Measurements from ENCODE around the gene CLEC20A. TPM values are rescaled to one million over a fixed set of nuclear protein-coding genes. Genes with fewer than 3 reads are reported as not detected.

Gene CLEC20A
- total RNA-seq, 2 donors from 2014 or later, result not detected

DNA sequence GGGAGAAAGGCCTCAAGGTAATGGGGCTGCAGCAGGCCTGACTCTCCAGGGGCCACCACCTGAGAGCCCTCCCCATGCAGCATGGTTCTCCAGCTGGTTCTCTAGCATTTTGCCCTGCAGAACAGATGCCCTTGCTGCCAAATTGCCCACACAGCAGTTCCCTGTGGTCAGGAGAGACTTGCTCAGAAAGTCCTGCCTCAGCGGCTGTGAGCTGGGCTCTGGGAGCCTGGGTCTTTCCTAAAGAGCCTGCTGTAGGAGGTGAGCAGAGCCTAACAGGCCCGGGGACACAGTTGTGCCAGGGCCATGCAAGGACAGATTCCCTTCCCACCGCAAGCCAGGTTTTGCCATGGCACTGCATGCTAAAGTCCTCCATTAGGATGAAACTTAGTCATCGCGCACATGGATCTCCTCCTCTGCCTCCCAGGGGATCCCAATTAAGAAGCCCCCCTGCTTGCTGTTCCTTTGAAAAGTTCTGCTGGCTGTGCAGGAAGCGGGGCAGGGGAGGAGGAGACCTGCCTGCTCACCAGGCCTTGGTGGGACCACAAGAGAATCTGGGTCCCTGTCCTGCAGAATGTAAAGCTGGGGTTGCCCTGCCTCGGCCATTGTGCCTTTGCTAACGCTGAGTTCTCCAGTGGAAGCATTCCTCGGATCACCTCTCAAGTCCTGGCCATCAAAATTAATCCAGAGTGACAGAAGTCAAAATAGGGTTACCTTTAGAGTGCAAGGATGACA lies 37.5 kb upstream of the CLEC20A start:
- Mint-ChIP-seq H3K27me3 (peaks cover 3% of the 10 kb centered on the region), H3K27ac (no peak overlapping the region), H3K4me3 (no peak overlapping the region), H3K9me3 (no peaks in the 10 kb centered on the region), H3K4me1 (peaks cover 4% of the 10 kb centered on the region), H3K36me3 (ENCODE audit: low read depth) (no peaks in the 10 kb centered on the region)
- no peak for ATAC-seq (replicated peaks)

GRCh38 chr1:178533121-178533946 lies 36.6 kb upstream of the CLEC20A start:
- Mint-ChIP-seq H3K4me1 (peaks cover 4% of the 10 kb centered on the region), H3K4me3 (no peak overlapping the region), H3K27me3 (peaks cover 3% of the 10 kb centered on the region), H3K27ac (no peak overlapping the region), H3K36me3 (ENCODE audit: low read depth) (no peaks in the 10 kb centered on the region), H3K9me3 (no peaks in the 10 kb centered on the region)
- ATAC-seq (replicated peaks), result no peak

- H3K27me3 Mint-ChIP-seq, result peaks cover 3% of the 10 kb centered on the region
- ATAC-seq (replicated peaks), result peak; percentile 86
Observed at GRCh38 chr1:178532392-178532791, 35.6 kb upstream of the CLEC20A start.

GRCh38 chr1:178531887-178532286 lies 35.1 kb upstream of the CLEC20A start:
- no peaks in the 10 kb centered on the region for H3K9me3 Mint-ChIP-seq
- no peak overlapping the region for H3K4me3 Mint-ChIP-seq
- peaks cover 4% of the 10 kb centered on the region for H3K4me1 Mint-ChIP-seq
- H3K27me3 Mint-ChIP-seq, result peaks cover 3% of the 10 kb centered on the region
- ATAC-seq (replicated peaks), result no peak
- H3K27ac Mint-ChIP-seq, result no peak overlapping the region
- no peaks in the 10 kb centered on the region for H3K36me3 Mint-ChIP-seq (ENCODE audit: low read depth)

More at GRCh38 chr1:178532392-178532791, 35.6 kb upstream of the CLEC20A start:
- Mint-ChIP-seq H3K9me3 (no peaks in the 10 kb centered on the region), H3K4me1 (peaks cover 4% of the 10 kb centered on the region), H3K4me3 (no peak overlapping the region), H3K36me3 (ENCODE audit: low read depth) (no peaks in the 10 kb centered on the region), H3K27ac (no peak overlapping the region)

DNA sequence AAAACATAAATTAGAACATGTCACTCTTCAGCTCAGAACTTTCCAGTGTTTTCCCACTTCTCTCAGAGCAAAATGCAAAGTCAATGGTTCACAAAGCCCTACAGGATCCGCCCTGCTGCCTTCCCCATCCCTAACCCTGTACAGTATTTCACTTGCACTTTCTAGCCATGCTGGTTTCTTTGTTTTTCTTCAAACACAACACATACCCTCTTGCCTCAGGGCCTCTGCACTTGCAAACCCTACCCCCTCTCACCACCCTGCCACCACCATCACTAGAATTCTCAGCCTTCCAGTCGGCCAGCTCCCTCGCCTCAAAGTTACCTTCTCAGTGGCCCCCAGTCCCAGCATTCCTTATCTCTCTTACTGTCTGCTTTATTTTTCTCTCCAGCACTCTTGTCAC lies 33.7 kb upstream of the CLEC20A start:
- ATAC-seq (replicated peaks), result no peak
- Mint-ChIP-seq H3K27ac (no peak overlapping the region), H3K9me3 (no peaks in the 10 kb centered on the region), H3K4me3 (no peak overlapping the region), H3K36me3 (ENCODE audit: low read depth) (no peaks in the 10 kb centered on the region), H3K4me1 (peaks cover 4% of the 10 kb centered on the region), H3K27me3 (peaks cover 3% of the 10 kb centered on the region)

DNA sequence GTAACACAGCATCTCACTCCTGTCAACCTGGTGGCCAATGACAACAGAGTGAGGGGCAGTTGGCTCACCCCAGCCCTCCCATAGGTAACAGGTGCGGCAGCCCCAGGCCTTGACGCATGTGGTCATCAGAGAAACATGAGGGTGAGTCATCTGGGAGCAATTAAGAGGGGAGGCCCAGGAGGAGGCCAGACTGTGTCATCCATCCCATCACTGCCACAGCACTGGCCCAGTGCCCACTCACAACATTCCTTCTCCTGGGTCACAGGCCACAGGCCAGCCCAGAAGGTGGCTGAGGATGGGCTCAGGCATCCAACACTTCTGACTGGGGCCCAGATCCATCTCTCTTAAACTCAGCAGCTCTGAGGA lies 33.3 kb upstream of the CLEC20A start:
- peaks cover 4% of the 10 kb centered on the region for H3K4me1 Mint-ChIP-seq
- no peaks in the 10 kb centered on the region for H3K36me3 Mint-ChIP-seq (ENCODE audit: low read depth)
- no peak for ATAC-seq (replicated peaks)
- H3K27me3 Mint-ChIP-seq, result peaks cover 3% of the 10 kb centered on the region
- no peaks in the 10 kb centered on the region for H3K9me3 Mint-ChIP-seq
- H3K27ac Mint-ChIP-seq, result no peak overlapping the region
- no peak overlapping the region for H3K4me3 Mint-ChIP-seq

DNA sequence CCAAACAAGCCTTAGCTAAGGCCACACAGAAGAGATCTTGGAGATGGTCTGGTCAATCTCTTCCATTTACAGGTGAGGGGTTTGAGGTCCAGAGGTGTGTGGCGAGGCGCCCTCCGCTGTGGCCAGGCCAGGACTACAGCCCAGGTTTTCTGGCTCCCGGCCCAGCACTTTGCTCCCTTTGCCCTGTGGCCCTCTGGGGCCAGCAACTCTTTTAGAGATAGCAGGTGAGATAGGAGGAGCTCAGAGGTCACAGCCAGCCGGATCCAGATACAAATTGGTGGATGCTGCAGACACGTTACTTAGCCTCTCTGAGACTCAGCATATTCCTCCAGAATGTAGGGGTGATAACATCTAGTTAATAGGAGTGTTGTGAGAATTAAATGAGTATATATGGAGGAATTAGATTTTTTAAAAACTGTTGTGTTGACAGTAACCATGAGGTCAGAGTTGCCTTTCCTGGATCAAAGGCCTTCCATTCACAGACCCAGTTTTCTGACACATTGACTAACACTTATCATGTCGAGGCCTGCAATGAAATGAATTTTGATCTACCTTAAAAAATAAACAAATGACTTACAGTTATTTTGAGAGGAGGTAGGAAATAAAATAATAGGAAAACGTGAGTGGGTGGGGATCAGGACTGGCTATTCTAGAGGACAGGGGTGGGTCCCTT lies 32.7 kb upstream of the CLEC20A start:
- Mint-ChIP-seq H3K27ac (no peak overlapping the region), H3K9me3 (no peaks in the 10 kb centered on the region), H3K4me3 (no peak overlapping the region), H3K36me3 (ENCODE audit: low read depth) (no peaks in the 10 kb centered on the region), H3K4me1 (peaks cover 4% of the 10 kb centered on the region), H3K27me3 (peaks cover 3% of the 10 kb centered on the region)
- ATAC-seq (replicated peaks), result no peak

DNA sequence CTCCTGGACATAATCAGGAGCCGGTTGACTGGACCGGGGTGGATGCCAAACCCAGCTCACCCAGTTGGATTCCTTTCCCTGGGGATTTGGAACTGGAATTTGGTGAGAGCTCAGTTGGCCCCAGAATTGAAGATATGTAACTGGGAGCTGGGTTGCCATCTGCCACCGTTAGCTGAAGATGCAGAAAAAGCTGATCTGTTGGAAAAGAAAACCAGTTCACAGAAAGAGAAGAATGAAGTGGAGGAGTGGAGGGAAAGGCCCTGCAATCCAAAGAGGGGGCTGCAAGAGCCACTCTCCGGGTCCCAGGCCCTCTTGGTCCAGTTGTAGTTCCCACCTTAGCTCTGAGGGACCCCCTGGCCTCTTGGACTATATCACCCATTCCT lies 32.2 kb upstream of the CLEC20A start:
- Mint-ChIP-seq H3K4me3 (no peak overlapping the region), H3K4me1 (peaks cover 4% of the 10 kb centered on the region), H3K27me3 (peaks cover 3% of the 10 kb centered on the region), H3K9me3 (no peaks in the 10 kb centered on the region), H3K27ac (no peak overlapping the region), H3K36me3 (ENCODE audit: low read depth) (no peaks in the 10 kb centered on the region)
- ATAC-seq (replicated peaks), result no peak

DNA sequence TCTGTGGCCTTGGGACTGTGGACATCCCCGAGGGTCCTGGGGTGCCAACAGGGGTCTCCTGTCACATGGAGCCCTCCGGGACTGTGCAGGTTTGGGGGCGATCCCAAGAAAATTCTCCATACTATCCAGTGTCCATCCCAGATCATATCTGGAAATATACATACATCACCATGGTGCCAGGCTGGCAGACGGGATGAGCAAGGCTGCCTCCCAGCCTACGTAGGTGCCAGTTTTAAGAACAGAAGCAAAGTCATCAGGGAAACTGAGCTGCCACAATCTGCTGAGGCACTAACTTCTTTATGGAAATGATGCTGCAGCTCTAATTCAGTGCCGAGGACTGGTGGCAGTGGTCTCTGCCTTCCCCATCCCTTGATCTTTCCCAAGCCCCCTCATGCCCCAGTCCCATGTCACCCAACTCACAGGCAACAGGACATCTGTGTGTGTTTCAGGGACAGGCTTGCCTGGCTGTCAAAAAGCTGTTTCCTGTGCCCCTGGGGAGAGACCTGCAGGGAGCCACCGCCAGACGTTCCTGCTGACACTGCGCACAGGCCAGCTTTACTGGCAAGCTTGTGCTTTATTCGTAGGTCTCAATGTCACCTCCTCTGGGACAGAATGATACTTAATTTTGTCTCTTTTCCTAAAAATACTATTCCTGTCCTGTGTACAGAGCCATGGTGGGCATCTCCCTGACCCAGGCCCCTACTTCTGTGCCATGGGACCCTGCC lies 31.6 kb upstream of the CLEC20A start:
- ATAC-seq (replicated peaks), result no peak
- no peak overlapping the region for H3K27ac Mint-ChIP-seq
- peaks cover 4% of the 10 kb centered on the region for H3K4me1 Mint-ChIP-seq
- H3K27me3 Mint-ChIP-seq, result peaks cover 3% of the 10 kb centered on the region
- H3K9me3 Mint-ChIP-seq, result no peaks in the 10 kb centered on the region
- H3K36me3 Mint-ChIP-seq (ENCODE audit: low read depth), result no peaks in the 10 kb centered on the region
- no peak overlapping the region for H3K4me3 Mint-ChIP-seq

GRCh38 chr1:178527117-178527516 lies 30.4 kb upstream of the CLEC20A start:
- Mint-ChIP-seq H3K27ac (no peak overlapping the region), H3K9me3 (no peaks in the 10 kb centered on the region), H3K27me3 (no peaks in the 10 kb centered on the region), H3K4me3 (no peak overlapping the region), H3K36me3 (ENCODE audit: low read depth) (no peaks in the 10 kb centered on the region), H3K4me1 (peaks cover under 1% of the 10 kb centered on the region)
- no peak for ATAC-seq (replicated peaks)

- no peak for ATAC-seq (replicated peaks)
- H3K9me3 Mint-ChIP-seq, result no peaks in the 10 kb centered on the region
- H3K36me3 Mint-ChIP-seq (ENCODE audit: low read depth), result no peaks in the 10 kb centered on the region
- no peaks in the 10 kb centered on the region for H3K27me3 Mint-ChIP-seq
- H3K27ac Mint-ChIP-seq, result no peak overlapping the region
- no peak overlapping the region for H3K4me3 Mint-ChIP-seq
- no peaks in the 10 kb centered on the region for H3K4me1 Mint-ChIP-seq
Observed at GRCh38 chr1:178521241-178521640, 24.5 kb upstream of the CLEC20A start.

- H3K4me1 Mint-ChIP-seq, result no peaks in the 10 kb centered on the region
- no peak overlapping the region for H3K4me3 Mint-ChIP-seq
- no peak for ATAC-seq (replicated peaks)
Observed at GRCh38 chr1:178520803-178521202, 24.0 kb upstream of the CLEC20A start.

DNA sequence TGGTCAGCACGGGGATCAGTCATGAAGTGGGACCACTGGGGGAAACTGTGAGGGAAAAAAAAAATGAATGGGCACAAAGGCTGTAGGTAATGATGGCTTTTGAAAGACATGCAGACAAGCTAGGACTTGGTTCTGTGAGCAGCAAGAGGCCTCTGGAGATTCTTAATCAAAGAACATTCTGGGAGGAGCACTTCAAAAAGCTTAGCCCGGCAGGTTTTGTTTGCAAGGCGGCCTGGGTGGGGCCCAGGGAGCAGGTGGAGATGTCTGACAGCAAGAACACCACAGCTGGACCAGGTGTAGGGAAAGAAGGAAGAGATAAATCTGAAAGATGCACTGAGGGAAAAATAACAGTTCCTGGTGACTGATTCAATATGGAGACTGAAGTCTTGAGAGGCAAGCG lies 22.1 kb upstream of the CLEC20A start:
- ATAC-seq (replicated peaks), result no peak
- no peaks in the 10 kb centered on the region for H3K9me3 Mint-ChIP-seq

More at GRCh38 chr1:178520803-178521202, 24.0 kb upstream of the CLEC20A start:
- Mint-ChIP-seq H3K27ac (no peak overlapping the region), H3K9me3 (no peaks in the 10 kb centered on the region), H3K27me3 (no peaks in the 10 kb centered on the region), H3K36me3 (ENCODE audit: low read depth) (no peaks in the 10 kb centered on the region)

DNA sequence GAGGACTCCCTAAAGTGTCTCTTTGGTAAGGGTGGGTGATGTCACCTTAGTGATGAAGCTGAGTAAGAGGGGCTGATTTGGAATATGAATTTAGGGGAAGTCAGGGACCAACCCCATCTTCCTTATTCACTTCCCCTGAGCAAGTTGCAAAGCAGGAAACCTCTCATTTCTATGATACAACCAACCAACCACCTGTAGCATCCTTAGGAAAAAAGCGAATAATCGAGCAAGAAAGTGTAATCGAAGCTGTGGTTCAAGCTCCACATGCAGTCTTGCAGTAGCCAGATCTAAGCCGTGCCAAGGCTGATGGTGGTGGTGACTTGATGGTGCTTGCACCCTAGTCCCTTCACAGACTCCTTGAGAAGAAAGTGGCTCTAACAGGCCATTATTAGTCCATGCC lies 19.3 kb upstream of the CLEC20A start:
- Mint-ChIP-seq H3K27me3 (no peaks in the 10 kb centered on the region), H3K9me3 (no peaks in the 10 kb centered on the region), H3K36me3 (ENCODE audit: low read depth) (no peaks in the 10 kb centered on the region), H3K27ac (no peak overlapping the region), H3K4me3 (no peak overlapping the region), H3K4me1 (no peaks in the 10 kb centered on the region)
- ATAC-seq (replicated peaks), result no peak

More for the DNA sequence above, 22.1 kb upstream of the CLEC20A start:
- H3K4me3 Mint-ChIP-seq, result no peak overlapping the region
- no peaks in the 10 kb centered on the region for H3K36me3 Mint-ChIP-seq (ENCODE audit: low read depth)
- no peaks in the 10 kb centered on the region for H3K4me1 Mint-ChIP-seq
- no peaks in the 10 kb centered on the region for H3K27me3 Mint-ChIP-seq
- H3K27ac Mint-ChIP-seq, result no peak overlapping the region

All from activated T-helper 17 cell treated with anti-CD3 and anti-CD28 coated beads, Interleukin-2, amount 50 U/mL, for 72 hours (primary cell).